ENCODE measurements around the gene PGD.
A peak's percentile ranks its signal among the peaks of the same experiment; 100 is the strongest.

GRCh38 chr1:10430216-10431069, 31.6 kb downstream of the PGD start, which contains the start of gene CENPS:
- TF ChIP-seq, protein P1, sequence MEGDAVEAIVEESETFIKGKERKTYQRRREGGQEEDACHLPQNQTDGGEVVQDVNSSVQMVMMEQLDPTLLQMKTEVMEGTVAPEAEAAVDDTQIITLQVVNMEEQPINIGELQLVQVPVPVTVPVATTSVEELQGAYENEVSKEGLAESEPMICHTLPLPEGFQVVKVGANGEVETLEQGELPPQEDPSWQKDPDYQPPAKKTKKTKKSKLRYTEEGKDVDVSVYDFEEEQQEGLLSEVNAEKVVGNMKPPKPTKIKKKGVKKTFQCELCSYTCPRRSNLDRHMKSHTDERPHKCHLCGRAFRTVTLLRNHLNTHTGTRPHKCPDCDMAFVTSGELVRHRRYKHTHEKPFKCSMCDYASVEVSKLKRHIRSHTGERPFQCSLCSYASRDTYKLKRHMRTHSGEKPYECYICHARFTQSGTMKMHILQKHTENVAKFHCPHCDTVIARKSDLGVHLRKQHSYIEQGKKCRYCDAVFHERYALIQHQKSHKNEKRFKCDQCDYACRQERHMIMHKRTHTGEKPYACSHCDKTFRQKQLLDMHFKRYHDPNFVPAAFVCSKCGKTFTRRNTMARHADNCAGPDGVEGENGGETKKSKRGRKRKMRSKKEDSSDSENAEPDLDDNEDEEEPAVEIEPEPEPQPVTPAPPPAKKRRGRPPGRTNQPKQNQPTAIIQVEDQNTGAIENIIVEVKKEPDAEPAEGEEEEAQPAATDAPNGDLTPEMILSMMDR (IDR thresholded peaks at IDR 0.05) = peak in 2 of 3 donors; percentile 52 to 93
- no peak for TF ChIP-seq POLR2A (IDR thresholded peaks at IDR 0.05)

Measured in lower leg skin (tissue), 3 donors.